ENCODE results near the gene KRT7.
A peak's percentile ranks its signal among the peaks of the same experiment; 100 is the strongest.

Gene KRT7

GRCh38 chr12:52187206-52187605 lies 45.8 kb upstream of the KRT7 start:
- TF ChIP-seq CTCF (IDR thresholded peaks at IDR 0.05) = no peak
- DNase-seq (ENCODE audit: low spot score) = no peak
- Histone ChIP-seq H3K27ac (peak overlapping the region; percentile 57 to 90), H3K4me3 (no peak overlapping the region)

- Histone ChIP-seq H3K27ac (peak overlapping the region; percentile 57 to 90), H3K4me3 (no peak overlapping the region)
- no peak for TF ChIP-seq CTCF (IDR thresholded peaks at IDR 0.05)
- DNase-seq (ENCODE audit: low spot score) = no peak
These were observed 45.4 kb upstream of the KRT7 start for GRCh38 chr12:52187640-52188039.

GRCh38 chr12:52188658-52189057 lies 44.4 kb upstream of the KRT7 start:
- peak overlapping the region; percentile 57 to 90 for H3K27ac ChIP-seq
- no peak overlapping the region for H3K4me3 ChIP-seq
- no peak for DNase-seq (ENCODE audit: low spot score)
- TF ChIP-seq CTCF (IDR thresholded peaks at IDR 0.05) = no peak

- no peak for DNase-seq (ENCODE audit: low spot score)
- Histone ChIP-seq H3K27ac (peak overlapping the region; percentile 54 to 92), H3K4me3 (no peak overlapping the region)
- no peak for TF ChIP-seq CTCF (IDR thresholded peaks at IDR 0.05)
These were observed 43.5 kb upstream of the KRT7 start for GRCh38 chr12:52189376-52190174.

GRCh38 chr12:52190860-52191729 lies 41.9 kb upstream of the KRT7 start:
- TF ChIP-seq CTCF (IDR thresholded peaks at IDR 0.05) = no peak
- no peak overlapping the region for H3K4me3 ChIP-seq
- H3K27ac ChIP-seq = peak overlapping the region; percentile 70 to 92
- no peak for DNase-seq (ENCODE audit: low spot score)

- Histone ChIP-seq H3K4me3 (peak within 1 kb of the TSS; percentile 1), H3K27ac (peak within 1 kb of the TSS; percentile 70 to 92)
- DNase-seq (ENCODE audit: low spot score) = peak; percentile 96
- TF ChIP-seq CTCF (IDR thresholded peaks at IDR 0.05) = no peak
These were observed 40.9 kb upstream of the KRT7 start, which contains the start of gene KRT80 for GRCh38 chr12:52191841-52192791. Gene KRT80 (minus strand): TSS chr12:52192014. CDS start chr12:52191902, 112 bp downstream.

Measured in coronary artery (tissue), 2 donors.